Choroid plexus epithelial cell (primary cell): Measurements from ENCODE around the gene CDH15.

Experiments
- DNase-seq: peaks from one replicate; pipeline ENCODE4 v3.0.0-alpha.2; 2010; ENCODE audit warnings: low read depth
- H3K4me3 ChIP-seq: 2 replicates; pipeline ENCODE4 v1.5.1; 2011; ENCODE audit warnings: low read depth, mild to moderate bottlenecking, control low read depth, low read length, moderate library complexity
- TF ChIP-seq, protein P1 (sequence below): conservative IDR thresholded peaks from 2 replicates; pipeline ENCODE4 v1.5.1; 2011; ENCODE audit warnings: low read depth, mild to moderate bottlenecking, control low read depth, inconsistent platforms, low read length, moderate library complexity

The CDH15 gene

DNA sequence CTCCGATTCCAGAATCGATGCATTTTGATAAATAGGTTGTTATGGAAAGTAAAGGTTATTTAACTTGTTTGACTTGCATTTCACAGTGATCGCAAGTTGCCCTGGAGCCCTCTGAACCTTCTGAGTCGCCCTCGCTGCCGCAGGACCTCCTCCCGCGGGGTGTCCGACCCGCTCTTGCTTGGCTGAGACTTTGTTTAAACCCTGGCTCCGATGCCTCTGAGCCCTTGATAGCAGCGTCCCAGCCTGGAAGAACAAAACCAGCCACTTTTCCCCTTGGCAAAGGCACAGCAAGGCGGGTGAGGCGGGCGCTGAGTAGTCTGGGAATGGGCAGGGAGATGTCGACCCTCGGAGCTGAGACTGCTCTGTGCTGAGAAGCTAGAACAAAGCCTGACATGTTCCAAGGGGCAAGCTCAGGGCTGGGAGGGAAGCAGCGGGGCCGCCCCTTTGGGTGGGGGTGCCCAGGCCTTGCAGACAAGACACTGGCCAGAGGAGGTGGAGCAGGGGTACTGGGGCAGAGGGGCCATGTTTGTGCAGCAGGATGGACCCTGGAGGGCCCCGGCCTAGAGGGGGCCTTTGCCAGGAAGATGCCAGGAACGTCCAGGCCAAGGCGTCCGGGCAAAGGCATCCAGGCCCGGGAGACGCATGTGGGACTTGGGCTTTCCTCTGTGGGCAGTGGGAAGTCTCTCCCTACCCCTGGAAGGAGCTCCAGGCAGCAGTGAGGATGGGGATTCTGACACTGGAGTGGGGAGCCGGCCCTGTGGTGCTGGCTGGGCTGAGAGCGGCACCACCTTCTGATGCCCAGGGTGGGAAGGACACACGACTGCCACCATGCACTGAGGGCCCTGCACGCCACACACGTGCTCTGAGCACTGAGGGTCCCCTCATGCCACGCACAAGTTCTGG lies 30.3 kb upstream of the CDH15 start:
- TF ChIP-seq, protein P1, sequence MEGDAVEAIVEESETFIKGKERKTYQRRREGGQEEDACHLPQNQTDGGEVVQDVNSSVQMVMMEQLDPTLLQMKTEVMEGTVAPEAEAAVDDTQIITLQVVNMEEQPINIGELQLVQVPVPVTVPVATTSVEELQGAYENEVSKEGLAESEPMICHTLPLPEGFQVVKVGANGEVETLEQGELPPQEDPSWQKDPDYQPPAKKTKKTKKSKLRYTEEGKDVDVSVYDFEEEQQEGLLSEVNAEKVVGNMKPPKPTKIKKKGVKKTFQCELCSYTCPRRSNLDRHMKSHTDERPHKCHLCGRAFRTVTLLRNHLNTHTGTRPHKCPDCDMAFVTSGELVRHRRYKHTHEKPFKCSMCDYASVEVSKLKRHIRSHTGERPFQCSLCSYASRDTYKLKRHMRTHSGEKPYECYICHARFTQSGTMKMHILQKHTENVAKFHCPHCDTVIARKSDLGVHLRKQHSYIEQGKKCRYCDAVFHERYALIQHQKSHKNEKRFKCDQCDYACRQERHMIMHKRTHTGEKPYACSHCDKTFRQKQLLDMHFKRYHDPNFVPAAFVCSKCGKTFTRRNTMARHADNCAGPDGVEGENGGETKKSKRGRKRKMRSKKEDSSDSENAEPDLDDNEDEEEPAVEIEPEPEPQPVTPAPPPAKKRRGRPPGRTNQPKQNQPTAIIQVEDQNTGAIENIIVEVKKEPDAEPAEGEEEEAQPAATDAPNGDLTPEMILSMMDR: no peak
- no peak overlapping the region for H3K4me3 ChIP-seq
- no peak for DNase-seq

DNA sequence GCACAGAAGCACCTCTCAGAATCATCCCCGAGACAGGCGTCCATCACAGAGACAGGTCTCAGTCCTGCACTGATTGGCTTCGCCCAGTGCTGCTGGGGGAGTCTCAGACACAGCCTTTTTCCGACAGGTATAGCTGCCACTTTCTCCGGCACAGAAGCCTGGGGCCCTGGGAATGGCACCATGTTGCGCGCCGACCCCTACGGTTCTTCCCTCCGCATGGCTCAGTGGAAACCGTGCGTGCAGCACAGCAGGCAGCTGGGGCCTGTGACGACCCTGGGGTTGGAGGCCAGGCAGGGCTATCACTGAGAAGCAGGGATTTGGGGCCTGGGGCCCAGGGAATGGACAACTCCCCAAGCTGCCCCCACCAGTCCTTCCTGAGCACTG lies 29.7 kb upstream of the CDH15 start:
- DNase-seq: no peak
- TF ChIP-seq, protein P1: no peak
- H3K4me3 ChIP-seq: no peak overlapping the region

DNA sequence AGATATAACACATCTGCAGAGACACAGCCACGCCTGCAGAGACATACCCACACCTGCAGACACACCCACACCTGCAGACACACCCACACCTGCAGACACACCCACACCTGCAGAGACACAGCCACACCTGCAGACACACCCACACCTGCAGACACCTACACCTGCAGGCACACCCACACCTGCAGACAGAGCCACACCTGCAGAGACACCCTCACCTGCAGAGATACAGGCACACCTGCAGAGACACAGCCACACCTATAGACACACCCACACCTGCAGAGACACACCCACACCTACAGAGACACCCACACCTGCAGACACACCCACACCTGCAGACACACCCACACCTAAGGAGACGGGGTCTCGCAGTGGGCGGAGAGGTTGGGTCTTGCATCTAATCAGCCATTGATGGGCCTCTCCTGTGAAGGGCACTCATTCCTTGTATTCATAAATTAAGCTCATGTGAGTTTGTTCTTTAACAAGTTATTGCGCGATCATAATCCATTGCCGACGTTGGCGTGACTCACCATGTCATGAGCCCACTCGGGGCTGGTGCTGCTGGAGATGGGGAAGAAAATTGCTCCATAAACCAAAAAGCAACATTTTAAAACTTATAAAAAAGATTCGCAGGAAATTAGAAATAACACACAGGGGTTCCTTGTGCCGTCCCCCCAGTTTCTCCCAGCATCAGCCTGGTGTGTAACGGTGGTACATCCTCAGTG lies 28.9 kb upstream of the CDH15 start:
- TF ChIP-seq, protein P1: no peak
- H3K4me3 ChIP-seq: no peak overlapping the region
- no peak for DNase-seq

DNA sequence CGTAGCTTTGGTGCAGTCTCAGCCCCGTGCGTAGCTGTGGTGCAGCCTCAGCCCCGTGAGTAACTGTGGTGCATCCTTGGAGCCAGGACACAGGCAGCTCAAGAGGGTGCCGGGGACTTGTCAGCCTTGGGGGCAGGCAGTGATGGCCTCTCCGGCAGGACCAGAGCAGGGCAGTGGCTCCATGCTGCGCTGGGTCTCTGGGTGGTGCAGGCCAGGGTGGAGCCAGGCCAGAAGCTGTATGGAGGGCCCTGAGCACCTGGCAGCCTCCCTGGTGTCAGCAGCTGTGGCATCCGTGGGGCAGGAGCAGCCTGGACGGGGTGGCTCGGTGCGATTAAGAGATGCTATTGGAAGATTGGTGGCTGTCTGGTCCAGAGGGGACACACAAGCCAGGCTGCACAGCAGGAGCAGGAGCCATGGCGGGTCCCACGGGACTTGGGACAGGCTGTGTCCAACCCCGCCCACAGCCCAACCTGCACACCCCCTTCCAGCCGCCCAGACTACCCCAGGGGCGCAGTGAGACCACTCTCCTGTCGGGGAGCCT lies 28.3 kb upstream of the CDH15 start:
- TF ChIP-seq, protein P1: no peak
- no peak overlapping the region for H3K4me3 ChIP-seq
- DNase-seq: no peak

DNA sequence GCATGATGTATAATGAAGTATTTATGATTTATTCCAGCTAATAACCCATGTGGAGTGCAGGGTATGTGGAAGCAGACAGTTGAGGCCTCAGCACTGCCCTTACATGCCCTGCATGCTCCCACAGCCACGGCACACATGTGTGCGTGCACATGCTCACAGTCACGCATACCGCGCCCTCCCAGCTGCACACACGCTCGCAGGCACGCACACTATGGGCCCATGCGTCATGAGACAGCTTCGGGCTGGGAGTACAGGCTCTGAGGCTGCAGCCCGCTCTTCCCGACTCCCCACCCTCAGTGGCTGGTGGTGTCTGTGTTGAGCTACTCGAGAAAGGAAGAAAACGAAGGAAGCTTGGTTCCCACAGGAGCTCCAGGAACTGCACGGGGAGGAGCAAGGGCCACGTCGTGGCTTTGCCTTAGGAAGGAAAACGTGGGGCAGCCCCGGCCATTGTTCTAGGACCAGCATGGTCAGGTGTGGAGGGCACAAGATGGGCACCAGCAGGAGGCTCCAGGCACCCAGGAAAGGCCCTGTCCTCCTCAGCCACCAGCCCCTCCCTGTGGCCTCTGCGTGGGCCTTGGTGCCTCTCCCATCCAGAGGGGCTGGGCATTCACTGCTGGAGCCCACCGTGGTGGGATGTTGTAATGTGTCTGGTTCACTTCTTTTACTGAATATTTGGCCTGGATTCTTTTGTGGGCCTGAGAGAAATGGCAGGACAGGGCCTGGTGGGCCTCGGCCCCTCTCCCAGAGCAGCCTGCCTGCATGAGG lies 27.5 kb upstream of the CDH15 start:
- no peak overlapping the region for H3K4me3 ChIP-seq
- DNase-seq: no peak
- TF ChIP-seq, protein P1: no peak

DNA sequence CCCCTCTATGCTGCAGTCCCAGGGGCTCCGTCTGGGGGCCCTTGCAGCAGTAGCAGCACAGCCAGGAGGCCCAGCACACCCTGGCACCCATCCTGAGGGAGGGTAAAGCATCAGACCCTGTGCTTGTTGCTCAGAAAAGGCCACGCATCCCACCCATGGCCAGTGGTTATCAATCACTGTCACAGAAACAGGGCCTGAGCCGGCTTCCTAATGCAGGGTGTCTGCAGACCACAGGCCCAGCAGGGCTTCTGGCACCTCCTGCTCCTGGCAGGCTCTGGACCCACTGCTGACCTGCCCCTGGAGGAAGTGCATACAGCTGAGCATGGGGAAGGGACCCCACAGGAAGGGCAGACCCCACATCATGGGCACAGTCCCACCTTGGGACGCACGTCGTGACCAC lies 26.9 kb upstream of the CDH15 start:
- no peak for DNase-seq
- TF ChIP-seq, protein P1: no peak

More for the DNA sequence above, 26.9 kb upstream of the CDH15 start:
- H3K4me3 ChIP-seq: no peak overlapping the region
